RKO (cell line): ENCODE measurements around the gene OR10A2.
"Not testable (repeated sequence)": the region's sequence is repeated elsewhere in the genome, so short reads cannot be mapped to it uniquely, and the experiment has no call there.

Source experiments
- DNase-seq: peaks from one replicate; pipeline ENCODE4 v3.0.0-alpha.2; 2016; ENCODE audit warnings: low spot score

The OR10A2 gene

DNA sequence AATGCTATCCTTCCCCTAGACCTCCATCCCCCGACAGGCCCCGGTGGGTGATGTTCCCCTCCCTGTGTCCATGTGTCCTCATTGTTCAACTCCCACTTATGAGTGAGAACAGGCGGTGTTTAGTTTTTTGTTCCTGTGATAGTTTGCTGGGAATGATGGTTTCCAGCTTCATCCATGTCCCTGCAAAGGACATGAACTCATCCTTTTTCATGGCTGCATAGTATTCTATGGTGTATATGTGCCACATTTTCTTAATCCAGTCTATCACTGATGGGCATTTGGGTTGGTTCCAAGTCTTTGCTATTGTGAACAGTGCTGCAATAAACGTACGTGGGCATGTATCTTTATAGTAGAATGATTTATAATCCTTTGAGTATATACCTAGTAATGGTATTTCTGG is 24.9 kb downstream of the OR10A2 start:
- not testable (repeated sequence) for DNase-seq

- no peak for DNase-seq
These were observed 26.0 kb downstream of the OR10A2 start for GRCh38 chr11:6888830-6889229.

- DNase-seq, result no peak
These were observed 27.0 kb downstream of the OR10A2 start for GRCh38 chr11:6889835-6890234.

DNA sequence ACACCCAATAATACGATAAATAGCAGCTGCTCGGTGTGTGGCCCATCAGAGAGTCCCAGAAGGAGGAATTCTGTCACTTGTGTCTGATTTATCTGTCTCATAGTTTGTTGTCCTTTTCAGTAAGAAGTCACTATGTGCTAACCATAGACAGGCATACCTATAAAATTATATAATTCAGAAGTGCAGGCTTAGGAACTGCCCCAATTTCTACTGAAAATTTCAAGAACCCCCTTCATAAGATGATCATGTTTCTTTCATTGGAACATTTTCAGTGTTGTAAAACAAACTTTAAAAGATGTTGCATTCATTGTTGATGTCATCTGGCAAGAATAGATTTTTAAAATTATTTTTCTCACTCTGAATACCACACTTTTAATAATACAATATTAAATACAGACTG is 29.5 kb downstream of the OR10A2 start, which contains the start of gene OR2D2:
OR2D2 (minus strand) TSS at position 101 of the 400 bp plus-strand sequence; CDS start at position 101, 0 bp downstream.
- no peak for DNase-seq

DNA sequence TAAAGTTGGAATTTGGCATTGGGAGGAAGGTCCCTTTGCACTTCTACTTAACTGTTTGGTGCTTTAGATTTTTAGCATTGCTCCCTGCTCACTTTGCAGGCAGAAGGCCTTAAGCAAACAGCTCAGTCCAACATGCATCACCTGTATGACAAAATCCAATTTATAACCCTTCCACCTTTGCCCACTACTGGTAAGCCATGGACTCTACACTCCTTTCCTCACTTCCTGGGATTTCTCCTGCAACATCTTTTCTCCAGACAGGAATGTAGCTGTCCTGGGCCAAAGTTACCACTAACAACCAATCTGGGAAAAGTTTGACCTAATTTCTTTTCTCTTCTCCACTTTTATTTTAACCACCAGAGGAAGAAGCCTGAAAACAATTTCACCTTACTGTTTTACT is 31.2 kb downstream of the OR10A2 start:
- DNase-seq, result no peak

GRCh38 chr11:6895010-6895409 is 32.2 kb downstream of the OR10A2 start:
- DNase-seq, result no peak

DNA sequence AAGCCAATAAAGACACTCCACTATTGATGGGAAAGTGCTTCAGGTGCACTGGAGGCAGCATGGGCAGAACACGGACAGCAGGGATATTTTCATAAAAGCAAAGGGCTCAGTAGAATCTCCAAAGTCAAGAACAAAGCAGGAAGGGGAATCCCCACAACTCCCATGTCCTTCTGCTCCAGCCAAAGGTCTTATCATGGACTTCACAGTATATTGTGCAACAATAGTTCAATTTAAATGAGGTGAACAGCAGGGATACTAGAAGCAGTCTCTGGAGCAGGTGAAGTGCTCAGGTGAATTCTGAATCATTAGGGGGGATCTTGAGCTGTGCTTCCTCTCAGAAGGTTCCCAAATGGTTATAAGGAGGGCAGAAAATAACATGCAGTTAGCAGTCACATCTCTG is 36.1 kb downstream of the OR10A2 start:
- DNase-seq, result no peak

DNA sequence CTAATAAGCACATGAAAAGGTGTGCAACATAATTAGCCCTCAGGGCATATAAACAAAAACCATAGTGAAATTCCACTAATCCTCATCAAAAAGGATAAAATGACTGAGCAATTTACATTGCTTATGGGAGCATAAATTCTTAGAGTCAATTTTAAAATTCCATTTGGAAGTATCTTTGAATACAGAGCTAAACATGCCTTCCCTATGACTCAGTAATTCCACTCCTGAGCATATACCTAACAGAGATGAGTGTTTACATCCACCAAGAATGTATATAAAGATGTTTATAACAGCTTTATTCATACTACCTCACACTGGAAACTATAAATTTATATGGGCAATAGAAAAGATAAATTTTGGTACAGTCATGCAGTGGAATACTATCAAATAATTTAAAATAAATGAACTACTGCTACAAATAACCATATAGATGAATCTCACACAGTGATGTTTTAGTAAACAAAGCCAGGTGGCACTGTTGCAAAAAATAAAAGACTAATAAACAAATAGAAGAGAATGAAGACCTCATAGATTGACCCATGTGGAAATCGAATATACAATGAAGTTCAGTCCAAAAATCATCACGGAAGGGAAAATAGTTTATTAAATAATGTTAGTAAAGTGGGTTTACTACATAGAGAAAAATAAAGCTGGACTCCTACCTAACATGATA is 37.6 kb downstream of the OR10A2 start:
- no peak for DNase-seq

DNA sequence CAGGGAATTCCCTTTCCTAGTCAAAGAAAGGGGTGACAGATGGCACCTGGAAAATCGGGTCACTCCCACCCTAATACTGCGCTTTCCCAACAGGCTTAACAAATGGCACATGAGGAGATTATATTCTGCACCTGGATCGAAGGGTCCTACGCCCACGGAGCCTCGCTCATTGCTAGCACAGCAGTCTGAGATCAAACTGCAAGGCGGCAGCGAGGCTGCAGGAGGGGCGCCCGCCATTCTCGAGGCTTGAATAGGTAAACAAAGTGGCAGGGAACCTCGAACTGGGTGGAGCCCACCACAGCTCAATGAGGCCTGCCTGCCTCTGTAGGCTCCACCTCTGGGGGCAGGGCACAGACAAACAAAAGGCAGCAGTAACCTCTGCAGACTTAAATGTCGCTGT is 41.9 kb downstream of the OR10A2 start:
- not testable (repeated sequence) for DNase-seq

GRCh38 chr11:6911378-6911777 is 48.5 kb downstream of the OR10A2 start:
- DNase-seq, result no peak

- DNase-seq, result peak; percentile 60
These were observed 49.1 kb downstream of the OR10A2 start for GRCh38 chr11:6911948-6912347.

DNA sequence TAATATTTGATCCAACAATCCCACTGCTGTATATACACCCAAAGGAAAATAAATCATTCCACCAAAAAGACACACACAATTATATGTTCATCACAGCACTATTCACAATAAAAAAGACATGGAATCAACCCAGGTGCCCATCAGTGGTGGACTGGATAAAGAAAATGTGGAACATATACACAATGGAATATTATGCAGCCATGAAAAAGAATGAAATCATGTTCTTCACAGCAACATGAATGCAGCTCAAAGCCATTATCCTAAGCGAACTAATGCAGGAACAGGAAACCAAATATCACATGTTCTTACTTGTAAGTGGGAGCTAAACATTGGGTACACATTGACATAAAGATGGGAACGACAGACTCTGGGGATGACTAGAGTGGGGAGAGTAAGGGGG is 56.8 kb downstream of the OR10A2 start:
- no peak for DNase-seq

- DNase-seq, result no peak
These were observed 57.8 kb downstream of the OR10A2 start, which contains the start of gene OR2D3 for GRCh38 chr11:6920702-6921101. Gene OR2D3 (plus strand): TSS chr11:6921002. CDS start chr11:6921002, 0 bp downstream.
